Endothelial cell of umbilical vein (primary cell): ENCODE results near the gene PDAP1.
"Not testable (repeated sequence)": the region's sequence is repeated elsewhere in the genome, so short reads cannot be mapped to it uniquely, and the experiment has no call there.

ENCODE experiments used
- EZH2 ChIP-seq: IDR thresholded peaks from 2 replicates; pipeline ENCODE4 v1.6.1; 2012; ENCODE audit warnings: borderline replicate concordance, low read depth, mild to moderate bottlenecking, moderate library complexity, low read length, inconsistent platforms; ENCODE audit not compliant: severe bottlenecking
- FOS ChIP-seq: IDR thresholded peaks from 2 replicates; pipeline ENCODE4 v1.6.1; 2011; ENCODE audit warnings: mild to moderate bottlenecking, low read length, moderate library complexity, borderline replicate concordance; ENCODE audit not compliant: insufficient read depth
- JUN ChIP-seq: IDR thresholded peaks from 2 replicates; pipeline ENCODE4 v1.6.1; 2011; ENCODE audit warnings: borderline replicate concordance, low read depth; ENCODE audit not compliant: insufficient read length, insufficient read depth
- MAX ChIP-seq: IDR thresholded peaks from 2 replicates; pipeline ENCODE4 v1.6.1; 2011; ENCODE audit not compliant: insufficient read depth, insufficient read length
- MYC ChIP-seq: IDR thresholded peaks from one replicate; pipeline ENCODE4 v1.6.1; 2011; ENCODE audit warnings: mild to moderate bottlenecking, low read depth, low read length
- POLR2A ChIP-seq: IDR thresholded peaks from 2 replicates; pipeline ENCODE4 v1.6.1; 2012; ENCODE audit warnings: low read depth, mild to moderate bottlenecking, control low read depth, low read length
- POLR2AphosphoS5 ChIP-seq: IDR thresholded peaks from 2 replicates; pipeline ENCODE4 v1.6.1; 2012; ENCODE audit warnings: low read depth, mild to moderate bottlenecking, control low read depth, low read length, moderate library complexity; ENCODE audit not compliant: insufficient read depth
- TF ChIP-seq, protein P1 (sequence below), 2 donors: IDR thresholded peaks; 1 replicate in 1 of 2; 2 replicates in 1 of 2; pipeline ENCODE4 v1.5.1; 2011; ENCODE audit warnings: low read length in 2 of 2, mild to moderate bottlenecking in 2 of 2, moderate library complexity in 2 of 2, control low read depth in 1 of 2, inconsistent platforms in 1 of 2, low read depth in 1 of 2; ENCODE audit not compliant: insufficient read depth in 1 of 2; ENCODE audit errors: extremely low read depth in 1 of 2

GRCh38 chr7:99350641-99351040 is 57.8 kb downstream of the PDAP1 start:
- TF ChIP-seq POLR2AphosphoS5, POLR2A, EZH2, MYC, FOS, MAX, JUN: not testable (repeated sequence)
- TF ChIP-seq, protein P1, sequence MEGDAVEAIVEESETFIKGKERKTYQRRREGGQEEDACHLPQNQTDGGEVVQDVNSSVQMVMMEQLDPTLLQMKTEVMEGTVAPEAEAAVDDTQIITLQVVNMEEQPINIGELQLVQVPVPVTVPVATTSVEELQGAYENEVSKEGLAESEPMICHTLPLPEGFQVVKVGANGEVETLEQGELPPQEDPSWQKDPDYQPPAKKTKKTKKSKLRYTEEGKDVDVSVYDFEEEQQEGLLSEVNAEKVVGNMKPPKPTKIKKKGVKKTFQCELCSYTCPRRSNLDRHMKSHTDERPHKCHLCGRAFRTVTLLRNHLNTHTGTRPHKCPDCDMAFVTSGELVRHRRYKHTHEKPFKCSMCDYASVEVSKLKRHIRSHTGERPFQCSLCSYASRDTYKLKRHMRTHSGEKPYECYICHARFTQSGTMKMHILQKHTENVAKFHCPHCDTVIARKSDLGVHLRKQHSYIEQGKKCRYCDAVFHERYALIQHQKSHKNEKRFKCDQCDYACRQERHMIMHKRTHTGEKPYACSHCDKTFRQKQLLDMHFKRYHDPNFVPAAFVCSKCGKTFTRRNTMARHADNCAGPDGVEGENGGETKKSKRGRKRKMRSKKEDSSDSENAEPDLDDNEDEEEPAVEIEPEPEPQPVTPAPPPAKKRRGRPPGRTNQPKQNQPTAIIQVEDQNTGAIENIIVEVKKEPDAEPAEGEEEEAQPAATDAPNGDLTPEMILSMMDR (IDR thresholded peaks at IDR 0.05; ENCODE audit: extremely low read depth in 1 of 2, insufficient read depth in 1 of 2, low read depth in 1 of 2, low read length in 2 of 2): not testable (repeated sequence)
